ENCODE results near the gene SLCO2A1.

Gene SLCO2A1

GRCh38 chr3:134060561-134061385 is 31.0 kb upstream of the SLCO2A1 start:
- DNase-seq (ENCODE audit: low read depth) = peak; percentile 44

- peak; percentile 65 for DNase-seq (ENCODE audit: low read depth)
Measured at GRCh38 chr3:134059671-134060560, 30.2 kb upstream of the SLCO2A1 start.

DNA sequence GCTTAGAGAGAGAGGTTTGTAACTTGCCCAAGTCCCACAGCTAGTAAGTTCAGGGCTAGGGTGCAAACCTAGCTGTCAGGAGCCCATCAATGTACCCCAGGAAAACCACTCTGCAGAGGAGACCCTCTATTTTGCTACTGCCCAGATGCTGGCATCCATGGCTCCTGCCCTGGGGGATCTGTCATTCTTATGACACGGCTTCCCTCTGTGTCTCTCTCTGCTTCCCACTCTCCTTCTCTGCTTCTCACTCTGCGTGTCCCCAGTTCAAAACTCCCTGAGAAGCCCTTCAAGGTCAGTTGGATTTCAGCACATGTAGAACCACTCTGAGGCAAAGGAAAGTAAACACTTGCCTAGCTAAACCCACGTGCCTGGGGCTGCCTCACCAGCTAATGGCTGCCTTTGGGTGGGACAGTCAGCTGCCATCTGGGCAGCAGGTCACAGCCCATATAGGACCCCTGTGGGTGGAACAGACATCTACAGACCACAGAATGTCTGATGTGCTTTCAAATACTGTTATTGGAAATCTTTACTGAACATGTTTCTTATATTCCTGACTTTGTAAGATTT is 29.4 kb upstream of the SLCO2A1 start:
- no peak for DNase-seq (ENCODE audit: low read depth)

- DNase-seq (ENCODE audit: low read depth) = no peak
Measured at GRCh38 chr3:134057654-134058110, 28.0 kb upstream of the SLCO2A1 start.

- peak; percentile 60 for DNase-seq (ENCODE audit: low read depth)
Measured at GRCh38 chr3:134057006-134057653, 27.4 kb upstream of the SLCO2A1 start.

DNA sequence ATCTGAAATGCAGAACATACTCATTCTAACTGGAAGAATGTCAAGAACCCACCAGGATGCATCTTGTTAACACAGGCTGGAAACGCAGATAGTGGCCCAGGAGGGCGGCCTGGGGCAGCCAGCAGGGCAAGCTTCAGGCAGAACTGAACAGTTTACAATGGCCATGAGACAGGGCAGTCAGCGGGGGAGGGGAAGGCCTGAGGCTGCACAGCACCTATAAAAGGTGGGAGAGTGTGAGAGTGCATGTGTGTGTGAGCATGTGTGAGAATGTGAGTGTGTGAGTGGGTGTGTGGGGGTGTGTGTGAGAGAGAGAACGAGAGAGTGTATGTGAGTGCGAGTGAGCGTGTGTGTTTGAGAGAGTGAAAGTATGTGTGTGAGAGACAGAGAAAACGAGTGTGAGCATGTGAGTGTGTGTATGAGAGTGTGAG is 26.8 kb upstream of the SLCO2A1 start:
- peak; percentile 38 for DNase-seq (ENCODE audit: low read depth)

GRCh38 chr3:134055661-134056060 is 25.9 kb upstream of the SLCO2A1 start:
- DNase-seq (ENCODE audit: low read depth) = no peak

GRCh38 chr3:134054881-134055280 is 25.2 kb upstream of the SLCO2A1 start:
- DNase-seq (ENCODE audit: low read depth) = no peak

DNA sequence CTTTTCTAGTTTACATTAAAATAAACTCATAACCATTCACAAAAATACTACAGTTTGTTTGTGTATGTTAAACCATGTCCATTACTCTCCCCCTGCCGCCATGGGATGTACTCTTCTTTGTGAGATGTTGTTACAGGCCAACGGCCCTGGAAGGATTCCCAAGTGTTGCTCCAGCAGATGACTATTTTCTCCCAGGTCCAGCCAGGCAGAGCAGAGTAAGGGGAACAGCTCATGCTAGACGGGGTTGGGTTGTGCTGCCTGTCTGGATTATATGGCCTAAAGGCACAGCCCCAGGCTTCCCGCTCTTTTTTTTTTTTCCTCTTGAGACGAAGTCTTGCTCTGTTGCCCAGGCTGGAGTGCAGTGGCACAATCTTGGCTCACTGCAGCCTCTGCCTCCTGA is 24.5 kb upstream of the SLCO2A1 start:
- no peak for DNase-seq (ENCODE audit: low read depth)

- no peak for DNase-seq (ENCODE audit: low read depth)
Measured at GRCh38 chr3:134052370-134052769, 22.6 kb upstream of the SLCO2A1 start.

DNA sequence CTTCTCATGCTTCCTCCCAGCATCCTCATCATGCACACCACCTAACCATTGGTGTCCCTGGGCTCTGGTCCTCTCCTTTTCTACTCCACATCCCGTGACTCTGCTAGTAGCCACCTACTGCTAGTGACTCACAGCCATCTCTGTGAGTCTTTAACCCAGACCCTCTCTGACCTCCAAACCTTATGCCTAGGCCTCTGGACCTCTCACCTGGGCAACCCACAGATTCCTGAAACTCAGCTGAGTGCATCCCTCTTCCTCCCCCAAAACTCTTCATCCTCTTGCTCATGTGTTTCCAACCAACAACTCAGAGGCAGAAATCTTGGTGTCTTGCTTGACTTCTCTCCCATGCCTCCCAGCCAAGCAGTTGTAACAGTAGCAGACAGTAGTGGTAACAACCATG is 20.0 kb upstream of the SLCO2A1 start:
- DNase-seq (ENCODE audit: low read depth) = no peak

DNA sequence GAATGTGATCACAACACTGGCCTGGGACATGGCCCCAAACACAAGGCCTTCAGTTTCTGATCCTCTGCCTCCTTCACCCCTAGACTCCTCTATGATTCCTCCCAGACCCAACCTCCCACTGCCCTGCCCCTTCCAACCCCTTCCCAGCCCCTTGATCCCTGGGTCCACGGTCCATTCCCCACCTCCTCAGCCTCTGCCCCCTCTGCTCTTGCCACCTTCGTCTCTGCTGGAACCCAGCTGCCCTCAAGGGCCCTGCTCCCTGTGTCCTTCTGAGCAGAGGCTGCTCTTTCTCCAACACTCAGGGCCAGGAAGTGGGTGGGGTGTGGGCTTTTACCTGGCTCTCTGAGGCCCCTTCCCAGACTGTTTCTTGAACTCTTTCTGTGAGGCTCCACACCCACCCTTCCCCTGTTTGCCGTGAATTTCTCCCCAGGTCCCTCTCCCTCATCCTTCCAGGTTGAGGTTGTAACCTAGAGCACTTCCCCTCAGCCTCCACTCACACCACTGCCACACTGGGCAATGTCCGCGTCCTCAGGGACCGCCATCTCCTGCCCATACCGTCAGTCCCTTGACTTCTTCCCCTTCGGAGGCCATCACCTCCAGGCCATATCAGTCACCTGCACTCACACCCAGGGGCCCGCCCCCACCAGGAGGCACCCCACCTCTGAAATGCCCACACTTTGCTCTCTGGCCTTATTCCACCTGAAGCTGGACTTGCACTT is 18.7 kb upstream of the SLCO2A1 start:
- DNase-seq (ENCODE audit: low read depth) = no peak

GRCh38 chr3:134044459-134044858 is 14.7 kb upstream of the SLCO2A1 start:
- no peak for DNase-seq (ENCODE audit: low read depth)

DNA sequence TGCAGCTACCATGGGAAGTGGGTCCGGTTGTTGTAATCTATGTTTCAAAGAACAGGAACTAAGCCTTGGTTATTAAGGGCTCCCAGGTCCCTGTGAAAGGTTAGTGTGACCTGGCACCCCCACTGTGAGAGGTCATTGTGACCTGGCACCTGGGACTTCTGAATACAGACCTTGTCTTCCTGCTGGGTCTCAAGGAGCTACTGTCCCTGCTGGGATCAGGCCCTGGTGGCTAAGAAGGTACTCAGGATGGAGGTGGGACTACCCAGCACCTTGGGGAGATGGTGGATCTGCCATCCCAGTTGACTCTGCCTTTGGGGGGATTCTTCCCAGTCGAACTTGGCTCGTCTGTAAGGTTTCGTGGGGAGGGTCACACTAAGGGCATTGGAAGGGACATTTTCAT is 10.3 kb upstream of the SLCO2A1 start:
- no peak for DNase-seq (ENCODE audit: low read depth)

DNA sequence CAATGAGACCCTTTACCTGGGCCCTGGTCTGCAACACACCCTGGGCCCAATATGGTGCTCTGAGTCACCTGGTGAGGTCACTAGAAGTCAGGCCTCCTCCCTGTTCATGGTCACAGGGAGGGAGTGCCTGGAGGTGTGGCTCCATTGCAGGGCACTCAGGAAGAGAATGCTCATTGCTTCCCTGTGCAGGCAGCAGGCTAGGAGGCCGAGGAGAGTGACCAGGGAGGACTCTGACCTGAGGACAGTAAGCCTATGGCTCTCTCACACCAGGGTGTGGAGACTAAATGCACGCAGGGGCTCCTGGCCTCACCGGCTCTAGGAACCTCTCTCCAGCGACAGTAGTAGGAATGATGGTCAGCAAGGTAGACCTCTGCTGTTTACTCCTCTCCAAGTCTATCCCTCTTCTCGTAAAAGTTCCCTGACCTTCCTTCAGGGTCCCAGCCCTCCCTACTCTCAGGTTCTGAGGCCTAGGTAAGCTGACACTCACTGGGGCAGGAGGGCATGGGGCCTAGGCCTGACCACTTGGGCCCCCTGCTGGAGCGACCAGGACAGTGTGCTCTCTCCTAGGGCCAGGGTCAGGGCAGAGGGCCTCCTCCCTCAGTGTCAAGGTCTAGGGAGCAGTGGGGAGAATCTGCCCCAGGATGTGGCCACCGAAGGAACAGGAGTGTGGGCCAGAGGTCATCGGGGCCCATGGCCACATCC is 9.6 kb upstream of the SLCO2A1 start:
- DNase-seq (ENCODE audit: low read depth) = no peak

DNA sequence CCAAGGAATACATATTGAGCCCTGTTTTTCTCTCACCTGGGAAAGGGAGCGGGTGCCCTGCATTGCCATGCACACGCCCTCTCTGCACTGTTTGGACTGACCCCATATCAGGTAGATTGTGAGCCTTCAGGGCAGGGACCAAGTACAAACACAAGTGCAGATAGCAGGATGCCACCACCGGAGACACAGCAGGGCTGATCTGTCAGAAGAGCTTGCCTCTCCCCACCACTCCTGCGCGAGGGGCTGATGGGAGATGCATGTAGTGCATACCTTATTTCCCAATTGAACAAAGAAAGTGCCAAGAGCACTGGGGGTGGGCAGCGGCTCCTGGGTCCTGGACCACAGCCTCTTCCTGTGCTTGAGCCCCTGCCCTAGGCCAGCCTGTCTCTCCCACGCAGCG is 9.0 kb upstream of the SLCO2A1 start:
- DNase-seq (ENCODE audit: low read depth) = no peak

DNA sequence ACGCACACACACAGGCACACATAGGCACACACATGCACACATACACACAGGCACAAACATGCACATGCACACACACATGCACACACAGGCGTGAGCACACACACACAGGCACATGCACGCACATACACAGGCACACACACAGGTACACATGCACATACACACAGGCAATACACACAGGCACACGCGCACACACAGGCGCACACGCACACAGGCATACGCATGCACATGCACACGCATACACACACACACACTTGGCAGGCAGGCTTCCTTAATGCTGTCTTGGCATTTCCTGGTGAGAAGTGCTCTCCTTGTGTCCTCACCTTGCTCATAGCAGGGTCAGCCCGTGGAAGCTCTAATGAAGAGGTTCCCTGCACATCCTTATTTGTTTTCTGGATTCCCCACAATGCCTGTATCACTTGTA is 8.4 kb upstream of the SLCO2A1 start:
- no peak for DNase-seq (ENCODE audit: low read depth)

- no peak for DNase-seq (ENCODE audit: low read depth)
Measured at GRCh38 chr3:134037168-134037567, 7.4 kb upstream of the SLCO2A1 start.

DNA sequence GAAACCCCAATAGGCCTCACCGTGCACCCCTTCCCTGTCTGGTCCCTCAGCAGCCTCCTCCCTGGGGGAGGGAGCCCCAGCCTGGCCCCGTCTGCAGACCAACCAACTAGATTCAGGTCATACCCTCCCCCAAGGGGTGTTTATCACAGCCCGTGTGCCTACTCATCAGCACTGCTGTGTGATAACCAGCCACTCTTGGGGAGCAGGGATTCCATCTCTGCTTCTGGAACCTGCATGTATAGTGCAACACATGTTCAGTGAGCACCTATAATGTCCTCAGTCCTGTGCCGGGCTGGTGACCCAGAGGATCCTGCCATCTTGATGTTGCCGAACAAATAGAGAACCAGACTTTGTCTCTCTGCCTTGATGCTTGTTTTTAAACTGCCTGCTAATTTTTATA is 6.6 kb upstream of the SLCO2A1 start:
- no peak for DNase-seq (ENCODE audit: low read depth)

GRCh38 chr3:134035836-134036235 is 6.1 kb upstream of the SLCO2A1 start:
- DNase-seq (ENCODE audit: low read depth) = no peak
